ENCODE results near the gene ACOT6. TPM values are rescaled to one million over a fixed set of nuclear protein-coding genes. Genes with fewer than 3 reads are reported as not detected.
"Not testable (repeated sequence)": the region's sequence is repeated elsewhere in the genome, so short reads cannot be mapped to it uniquely, and the experiment has no call there.

Gene ACOT6
- total and polyA plus RNA-seq, 4 donors = not detected

DNA sequence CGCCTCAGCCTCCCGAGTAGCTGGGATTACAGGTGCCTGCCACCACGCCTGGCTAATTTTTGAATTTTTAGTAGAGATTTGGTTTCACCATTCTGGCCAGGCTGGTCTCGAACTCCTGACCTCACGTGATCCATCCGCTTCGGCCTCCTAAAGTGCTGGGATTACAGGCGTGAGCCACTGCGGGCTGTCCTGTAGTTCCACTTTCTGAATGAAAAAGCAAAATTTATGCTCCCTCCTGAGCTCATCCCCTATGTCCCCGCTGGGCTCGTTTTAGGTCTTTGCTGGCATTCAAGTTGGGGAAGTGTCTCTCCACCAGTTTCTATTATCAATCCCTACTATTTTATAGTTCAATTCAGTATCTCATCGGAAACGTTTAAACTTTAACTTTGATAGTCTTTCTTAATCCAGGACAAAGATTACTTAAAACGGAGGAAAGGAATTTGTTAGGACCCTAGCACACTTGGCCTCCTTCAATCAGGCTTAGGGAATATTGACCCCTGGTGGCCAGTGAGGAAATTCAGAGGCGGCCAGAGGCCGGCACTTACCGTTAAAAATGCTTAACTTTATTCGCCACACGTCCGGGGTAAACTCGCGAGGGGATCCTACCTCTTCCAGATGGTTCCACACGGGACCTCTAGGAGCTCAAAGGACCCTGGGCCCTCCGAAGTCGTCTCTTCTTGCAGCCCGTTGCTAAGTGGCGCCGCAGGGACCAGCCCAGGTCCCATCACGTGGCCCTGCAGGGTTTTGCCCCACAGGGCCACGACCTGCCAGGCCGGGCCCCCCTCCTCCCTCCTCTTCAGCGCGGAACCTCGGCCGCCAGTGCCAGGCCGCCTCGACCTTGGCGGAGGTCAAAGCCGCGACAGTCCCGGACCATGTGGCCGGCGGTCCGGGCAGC, 21.0 kb downstream of the ACOT6 start:
- Histone ChIP-seq H3K9me3 (ENCODE audit: control insufficient read depth in 4 of 4, insufficient read depth in 3 of 4, low read length in 3 of 4) (no peaks in the 10 kb centered on the region), H3K4me1 (ENCODE audit: control insufficient read depth in 5 of 5, insufficient read depth in 5 of 5, low read length in 5 of 5) (peaks cover 0 to 14% (median 0%) of the 10 kb centered on the region in 5 donors), H3K9ac (ENCODE audit: insufficient read depth in 1 of 2, low read length in 2 of 2) (no peak overlapping the region), H3K4me3 (peak overlapping the region; percentile 27), H3K27ac (ENCODE audit: low read depth in 1 of 2, low read length in 1 of 2) (peak overlapping the region in 1 of 2 donors; percentile 14), H3K27me3 (ENCODE audit: control insufficient read depth in 3 of 3, insufficient read depth in 3 of 3, low read length in 2 of 3) (peaks cover 0 to 16% (median 8%) of the 10 kb centered on the region in 3 donors), H3K36me3 (ENCODE audit: control insufficient read depth in 4 of 4, insufficient read depth in 4 of 4, low read length in 4 of 4) (no peaks in the 10 kb centered on the region)
- DNase-seq = peak; percentile 75 to 85 (median 81)
- 13 to 14% methylated on average over 33 to 44 of the region's 44 CpGs for WGBS, 2 donors
- peak; percentile 84 for ATAC-seq (ENCODE audit: insufficient read depth, low FRiP score)
- TF ChIP-seq, protein P1, sequence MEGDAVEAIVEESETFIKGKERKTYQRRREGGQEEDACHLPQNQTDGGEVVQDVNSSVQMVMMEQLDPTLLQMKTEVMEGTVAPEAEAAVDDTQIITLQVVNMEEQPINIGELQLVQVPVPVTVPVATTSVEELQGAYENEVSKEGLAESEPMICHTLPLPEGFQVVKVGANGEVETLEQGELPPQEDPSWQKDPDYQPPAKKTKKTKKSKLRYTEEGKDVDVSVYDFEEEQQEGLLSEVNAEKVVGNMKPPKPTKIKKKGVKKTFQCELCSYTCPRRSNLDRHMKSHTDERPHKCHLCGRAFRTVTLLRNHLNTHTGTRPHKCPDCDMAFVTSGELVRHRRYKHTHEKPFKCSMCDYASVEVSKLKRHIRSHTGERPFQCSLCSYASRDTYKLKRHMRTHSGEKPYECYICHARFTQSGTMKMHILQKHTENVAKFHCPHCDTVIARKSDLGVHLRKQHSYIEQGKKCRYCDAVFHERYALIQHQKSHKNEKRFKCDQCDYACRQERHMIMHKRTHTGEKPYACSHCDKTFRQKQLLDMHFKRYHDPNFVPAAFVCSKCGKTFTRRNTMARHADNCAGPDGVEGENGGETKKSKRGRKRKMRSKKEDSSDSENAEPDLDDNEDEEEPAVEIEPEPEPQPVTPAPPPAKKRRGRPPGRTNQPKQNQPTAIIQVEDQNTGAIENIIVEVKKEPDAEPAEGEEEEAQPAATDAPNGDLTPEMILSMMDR (IDR thresholded peaks at IDR 0.05; ENCODE audit: control extremely low read depth, extremely low read depth) = peak; percentile 80

- H3K9me3 ChIP-seq (ENCODE audit: control insufficient read depth in 4 of 4, insufficient read depth in 3 of 4, low read length in 3 of 4) = no peaks in the 10 kb centered on the region
- WGBS, 2 donors = 9 to 12% methylated on average over 48 to 53 of the region's 53 CpGs
- peaks cover 0 to 14% (median 0%) of the 10 kb centered on the region in 5 donors for H3K4me1 ChIP-seq (ENCODE audit: control insufficient read depth in 5 of 5, insufficient read depth in 5 of 5, low read length in 5 of 5)
- peak; percentile 58 for ATAC-seq (ENCODE audit: insufficient read depth, low FRiP score)
- H3K27me3 ChIP-seq (ENCODE audit: control insufficient read depth in 3 of 3, insufficient read depth in 3 of 3, low read length in 2 of 3) = peaks cover 0 to 16% (median 8%) of the 10 kb centered on the region in 3 donors
- peak in 2 of 3 donors; percentile 23 to 28 for DNase-seq
- H3K36me3 ChIP-seq (ENCODE audit: control insufficient read depth in 4 of 4, insufficient read depth in 4 of 4, low read length in 4 of 4) = no peaks in the 10 kb centered on the region
- peak overlapping the region; percentile 27 for H3K4me3 ChIP-seq
- no peak overlapping the region for H3K9ac ChIP-seq (ENCODE audit: insufficient read depth in 1 of 2, low read length in 2 of 2)
- H3K27ac ChIP-seq (ENCODE audit: low read depth in 1 of 2, low read length in 1 of 2) = peak overlapping the region in 1 of 2 donors; percentile 14
- TF ChIP-seq, protein P1 (IDR thresholded peaks at IDR 0.05; ENCODE audit: control extremely low read depth, extremely low read depth) = peak; percentile 16
Measured at GRCh38 chr14:73634011-73634833, 21.9 kb downstream of the ACOT6 start.

DNA sequence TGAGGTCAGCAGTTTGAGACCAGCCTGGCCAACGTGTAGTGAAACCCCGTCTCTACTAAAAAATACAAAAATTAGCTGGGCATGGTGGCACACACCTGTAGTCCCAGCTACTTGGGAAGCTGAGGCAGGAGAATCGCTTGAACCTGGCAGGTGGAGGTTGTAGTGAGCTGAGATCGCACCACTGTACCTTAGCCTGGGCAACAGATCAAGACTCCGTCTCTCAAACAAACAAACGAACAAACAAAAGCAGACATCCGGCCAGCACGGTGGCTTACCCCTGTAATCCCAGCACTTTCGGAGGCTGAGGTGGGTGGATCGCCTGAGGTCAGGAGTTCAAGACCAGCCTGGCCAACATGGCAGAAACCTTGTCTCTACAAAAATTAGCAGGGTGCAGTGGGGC, 24.0 kb downstream of the ACOT6 start:
- Histone ChIP-seq H3K27me3 (ENCODE audit: control insufficient read depth in 3 of 3, insufficient read depth in 3 of 3, low read length in 2 of 3) (peaks cover 0 to 16% (median 8%) of the 10 kb centered on the region in 3 donors), H3K4me1 (ENCODE audit: control insufficient read depth in 5 of 5, insufficient read depth in 5 of 5, low read length in 5 of 5) (peaks cover 0 to 14% (median 0%) of the 10 kb centered on the region in 5 donors)
- H3K4me3 ChIP-seq; H3K36me3 ChIP-seq (ENCODE audit: control insufficient read depth in 4 of 4, insufficient read depth in 4 of 4, low read length in 4 of 4); DNase-seq; H3K9me3 ChIP-seq (ENCODE audit: control insufficient read depth in 4 of 4, insufficient read depth in 3 of 4, low read length in 3 of 4); ATAC-seq (ENCODE audit: insufficient read depth, low FRiP score); H3K27ac ChIP-seq (ENCODE audit: low read depth in 1 of 2, low read length in 1 of 2); H3K9ac ChIP-seq (ENCODE audit: insufficient read depth in 1 of 2, low read length in 2 of 2): not testable (repeated sequence)
- 82 to 83% methylated on average over 10 of the region's 10 CpGs for WGBS, 2 donors

GRCh38 chr14:73637830-73638229, 25.5 kb downstream of the ACOT6 start:
- DNase-seq (no peak), ATAC-seq (ENCODE audit: insufficient read depth, low FRiP score) (no peak)
- TF ChIP-seq, protein P1 (IDR thresholded peaks at IDR 0.05; ENCODE audit: control extremely low read depth, extremely low read depth) = no peak
- no peak overlapping the region for H3K4me3 ChIP-seq
- H3K27ac ChIP-seq (ENCODE audit: low read depth in 1 of 2, low read length in 1 of 2) = no peak overlapping the region
- peaks cover 0 to 16% (median 8%) of the 10 kb centered on the region in 3 donors for H3K27me3 ChIP-seq (ENCODE audit: control insufficient read depth in 3 of 3, insufficient read depth in 3 of 3, low read length in 2 of 3)
- H3K9me3 ChIP-seq (ENCODE audit: control insufficient read depth in 4 of 4, insufficient read depth in 3 of 4, low read length in 3 of 4) = no peaks in the 10 kb centered on the region
- H3K36me3 ChIP-seq (ENCODE audit: control insufficient read depth in 4 of 4, insufficient read depth in 4 of 4, low read length in 4 of 4) = no peaks in the 10 kb centered on the region
- peaks cover 0 to 14% (median 0%) of the 10 kb centered on the region in 5 donors for H3K4me1 ChIP-seq (ENCODE audit: control insufficient read depth in 5 of 5, insufficient read depth in 5 of 5, low read length in 5 of 5)
- 87 to 95% methylated on average over 5 of the region's 5 CpGs for WGBS, 2 donors
- H3K9ac ChIP-seq (ENCODE audit: insufficient read depth in 1 of 2, low read length in 2 of 2) = no peak overlapping the region
